SK-N-DZ (cell line): ENCODE results near the gene MTURN.
"Not testable (repeated sequence)": the region's sequence is repeated elsewhere in the genome, so short reads cannot be mapped to it uniquely, and the experiment has no call there.

Source experiments
- DNase-seq: peaks from one replicate; pipeline ENCODE4 v3.0.0-alpha.2; 2015; ENCODE audit warnings: low spot score

Gene MTURN

DNA sequence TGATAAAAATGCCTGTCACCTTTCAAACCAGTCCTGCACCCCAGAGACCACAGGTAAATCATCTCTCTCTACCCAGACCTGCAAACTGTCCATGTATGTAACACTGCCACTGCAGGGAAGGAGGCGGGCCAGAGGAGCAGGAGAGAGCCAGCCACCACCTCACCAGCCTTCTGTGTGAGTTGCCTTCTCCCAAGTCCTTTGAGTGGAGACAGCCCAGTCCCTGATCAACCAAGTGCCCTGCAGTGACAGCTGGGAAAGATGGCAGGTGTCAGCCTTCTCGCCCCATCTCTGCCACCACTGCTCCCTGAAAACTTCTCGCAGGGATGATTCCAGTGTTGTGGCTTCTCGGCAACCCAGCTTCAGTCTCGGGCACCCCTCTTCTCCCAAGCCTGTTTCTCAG, 42.4 kb downstream of the MTURN start:
- no peak for DNase-seq

DNA sequence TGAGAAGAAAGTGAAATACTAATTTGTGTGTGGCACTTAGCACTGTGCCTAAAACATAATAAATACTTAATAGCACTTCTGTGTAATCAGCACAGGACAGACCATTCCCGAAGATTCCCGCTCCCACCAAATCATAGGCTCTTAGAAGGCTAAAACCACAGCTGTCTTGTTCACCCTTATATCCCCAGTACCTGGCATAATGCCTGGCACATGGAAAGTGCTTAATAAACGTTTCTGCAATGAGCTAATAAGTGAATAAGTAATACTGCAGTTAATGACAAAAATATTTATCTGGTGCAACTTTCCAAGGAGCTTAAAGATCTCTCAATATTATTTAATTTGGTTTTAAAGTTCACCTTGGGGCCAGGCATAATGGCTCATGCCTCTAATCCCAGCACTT, 43.2 kb downstream of the MTURN start:
- DNase-seq: no peak

DNA sequence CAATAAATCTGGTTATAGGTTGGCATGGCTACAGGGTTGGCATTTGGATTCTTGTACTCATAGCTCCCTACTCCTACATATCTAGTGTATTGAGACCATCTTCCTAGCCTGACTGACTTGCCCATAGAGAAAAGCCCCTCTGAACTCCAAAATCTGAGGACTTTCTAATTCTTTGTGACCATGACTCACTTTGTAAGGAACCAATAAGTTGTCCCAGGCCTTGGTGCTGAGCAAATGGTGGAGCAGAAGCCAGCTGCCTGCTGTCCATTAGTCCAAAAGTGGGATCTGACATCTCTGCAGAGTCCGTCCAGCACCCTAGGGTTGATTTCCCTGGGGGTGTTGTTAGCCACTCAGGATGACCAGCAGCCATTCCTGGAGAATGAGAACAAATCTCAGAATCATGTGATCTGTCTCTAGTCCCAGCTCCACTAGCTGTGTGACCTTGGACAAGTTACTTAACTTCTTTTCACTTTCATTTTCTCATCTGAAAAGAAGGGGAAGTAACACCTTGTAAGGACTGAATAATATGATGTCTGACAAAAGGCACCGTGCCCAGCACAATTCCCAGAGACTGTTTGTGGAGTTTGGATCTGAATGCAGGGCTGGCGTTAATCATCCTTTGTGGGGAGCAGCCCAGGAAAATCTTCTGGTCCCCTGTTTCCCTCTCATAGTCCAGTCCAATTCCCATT, 44.1 kb downstream of the MTURN start:
- no peak for DNase-seq

DNA sequence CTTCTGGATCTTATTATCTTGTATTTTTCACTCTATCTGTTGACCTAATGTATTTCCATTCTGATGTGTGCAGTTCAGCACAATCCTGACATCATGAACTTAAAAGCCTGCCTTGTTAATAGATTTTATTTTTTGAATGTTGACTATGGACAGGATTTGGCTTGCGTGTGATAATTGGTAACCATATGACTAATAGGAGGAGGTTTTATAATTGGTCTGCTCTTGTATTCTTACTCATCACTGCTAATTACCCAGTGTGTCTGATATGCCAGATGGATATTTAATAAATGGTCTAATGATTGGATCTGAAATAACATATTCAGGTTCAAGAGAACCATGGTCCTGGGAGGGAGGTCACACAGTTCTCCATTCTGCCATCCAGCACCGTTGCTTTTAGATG, 45.9 kb downstream of the MTURN start:
- no peak for DNase-seq

DNA sequence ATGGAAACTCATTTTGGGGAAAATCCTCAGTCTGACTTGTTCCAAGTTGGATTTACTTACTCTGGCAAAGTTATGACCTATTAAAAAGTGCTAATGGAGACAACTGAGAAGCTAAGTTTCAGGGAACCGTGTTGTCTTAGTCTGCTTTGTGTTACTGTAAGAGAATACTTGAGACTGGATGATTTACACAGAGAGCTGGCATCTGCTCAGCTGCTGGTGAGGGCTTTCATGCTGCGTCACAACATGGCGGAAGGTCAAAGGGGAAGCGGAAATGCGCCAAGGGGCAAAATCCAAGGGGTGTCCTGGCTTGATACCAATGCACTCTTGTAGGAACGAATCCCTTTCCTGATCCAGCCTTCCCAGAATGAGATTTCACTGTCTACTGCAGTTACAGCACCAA, 46.4 kb downstream of the MTURN start:
- no peak for DNase-seq

DNA sequence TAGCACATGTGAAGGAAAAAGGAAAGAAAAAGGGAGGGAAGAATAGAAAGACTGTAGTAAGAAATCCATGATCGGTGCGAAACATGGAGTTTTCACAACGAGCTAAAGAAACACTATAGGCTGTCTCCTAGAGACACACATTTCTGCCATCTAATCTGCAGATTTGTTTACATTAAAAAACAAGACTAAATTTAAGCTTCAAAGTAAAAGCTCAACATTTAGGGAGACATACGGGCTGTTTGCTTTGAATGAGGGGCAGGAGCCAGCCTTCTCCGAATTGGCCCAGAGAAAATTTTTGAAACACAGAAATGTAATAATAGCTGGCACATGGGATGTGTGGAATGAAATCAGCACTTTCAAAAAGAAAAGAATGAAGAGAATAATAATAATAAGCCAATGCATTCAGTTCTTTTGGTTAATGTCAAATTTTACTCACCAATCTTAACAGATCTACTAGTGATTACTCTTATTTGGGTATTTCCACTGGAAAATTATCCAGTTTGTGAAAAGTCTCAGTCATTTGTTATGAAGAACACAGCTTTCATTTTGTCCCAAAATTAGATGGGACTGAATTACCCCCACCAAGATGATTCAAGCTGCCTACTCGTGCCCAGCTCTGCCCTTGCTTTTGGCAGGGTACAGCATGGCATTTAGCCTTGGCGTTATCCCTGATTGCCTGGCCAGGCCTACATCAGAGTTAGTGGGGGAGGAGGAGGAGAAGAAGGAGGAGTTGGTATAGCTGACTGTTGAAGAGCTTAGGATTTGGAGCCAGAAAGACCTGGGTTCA, 47.1 kb downstream of the MTURN start:
- DNase-seq: no peak

DNA sequence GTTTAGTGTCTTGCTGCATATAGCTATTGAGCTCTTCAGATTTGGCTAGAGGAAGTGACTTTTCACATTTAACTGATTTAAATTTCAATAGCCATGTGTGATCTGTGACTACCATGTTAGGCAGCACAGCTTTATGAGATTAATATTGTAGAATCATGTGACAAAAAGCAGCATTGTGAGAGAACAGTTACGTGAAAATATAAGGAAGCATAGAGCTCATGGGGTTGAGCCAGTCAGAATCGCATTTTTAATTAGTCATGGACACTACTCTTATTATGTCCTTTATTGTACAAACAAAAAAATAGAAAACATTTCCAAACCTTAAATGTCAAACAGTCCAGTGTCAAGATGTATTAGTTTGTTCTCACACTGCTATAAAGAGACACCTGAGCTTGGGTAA, 48.0 kb downstream of the MTURN start:
- no peak for DNase-seq

DNA sequence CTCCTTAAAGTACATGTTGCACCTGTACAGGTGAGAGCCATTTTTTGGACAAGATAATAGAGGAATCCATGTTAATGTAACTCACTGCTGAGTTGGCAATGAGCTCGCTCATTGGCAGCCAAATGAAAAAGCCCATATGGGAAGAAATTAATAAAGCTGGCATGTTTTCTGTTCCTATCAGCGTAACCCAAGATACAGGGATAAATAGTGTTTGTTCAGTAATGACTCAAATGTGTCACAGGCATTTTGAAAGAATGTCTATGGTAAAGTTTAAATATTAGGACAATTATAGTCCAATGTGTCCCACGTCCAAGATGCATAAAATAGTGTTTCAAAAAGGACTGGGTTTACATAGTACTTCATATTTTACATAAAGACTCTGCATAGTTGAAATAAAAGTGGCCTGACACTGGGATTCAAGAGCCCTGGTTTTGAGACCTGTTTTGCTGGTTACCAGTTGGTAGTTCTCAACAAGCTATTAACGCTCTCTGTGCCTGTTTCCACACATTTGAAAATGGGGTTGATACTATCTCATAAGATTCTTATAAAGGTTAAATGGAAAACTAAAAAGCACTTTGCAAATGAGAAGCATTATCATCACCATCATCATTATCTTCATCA, 49.1 kb downstream of the MTURN start:
- no peak for DNase-seq

DNA sequence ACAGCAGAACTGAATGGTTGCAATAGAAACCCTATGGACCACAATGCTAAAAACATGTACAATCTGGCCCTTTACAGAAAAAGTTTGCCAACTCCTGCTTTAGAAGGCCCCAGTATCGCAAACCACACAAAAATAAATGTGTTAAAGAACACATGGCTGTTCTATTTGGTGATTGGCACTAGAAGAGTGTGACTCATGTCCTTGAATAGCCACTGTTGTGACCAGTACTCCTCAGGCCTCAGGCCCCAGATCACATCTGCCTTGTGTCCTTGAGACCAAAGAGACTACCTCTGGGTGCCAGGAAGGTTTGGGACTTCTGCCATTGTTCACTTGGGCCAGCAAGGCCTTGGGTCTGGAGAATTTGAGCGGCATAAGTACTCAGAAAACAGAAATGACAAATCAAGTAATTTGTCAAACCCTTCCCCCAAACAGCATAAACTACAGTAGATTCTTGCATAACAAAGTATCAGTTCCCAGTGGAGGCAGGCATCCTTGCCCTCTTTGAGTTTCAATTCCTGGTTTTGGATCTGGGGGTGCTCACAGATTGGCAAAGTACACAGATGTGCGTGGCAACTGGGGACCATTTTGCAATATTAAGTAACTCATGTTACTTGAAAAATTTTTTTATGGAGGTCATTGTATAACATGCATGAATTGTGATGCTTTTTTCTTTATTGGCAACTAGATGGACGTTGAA, 50.2 kb downstream of the MTURN start:
- DNase-seq: no peak

DNA sequence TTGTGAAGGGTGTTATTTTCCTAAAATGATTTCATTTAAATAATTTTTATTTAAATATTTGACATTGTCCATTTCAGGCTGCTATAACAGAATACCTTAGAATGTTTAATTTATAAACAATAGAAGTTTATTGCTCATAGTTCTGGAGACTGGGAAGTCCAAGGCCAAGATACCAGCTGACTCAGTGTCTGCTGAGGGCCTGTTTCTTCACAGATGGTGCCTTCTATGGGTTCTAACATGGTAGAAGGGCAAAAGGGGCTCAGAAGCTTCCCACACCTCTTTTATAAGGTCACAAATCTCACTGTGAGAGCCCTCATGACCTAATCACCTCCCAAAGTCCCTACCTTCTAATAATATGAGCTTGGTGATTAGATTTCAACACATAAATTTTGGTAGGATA, 50.7 kb downstream of the MTURN start:
- no peak for DNase-seq

DNA sequence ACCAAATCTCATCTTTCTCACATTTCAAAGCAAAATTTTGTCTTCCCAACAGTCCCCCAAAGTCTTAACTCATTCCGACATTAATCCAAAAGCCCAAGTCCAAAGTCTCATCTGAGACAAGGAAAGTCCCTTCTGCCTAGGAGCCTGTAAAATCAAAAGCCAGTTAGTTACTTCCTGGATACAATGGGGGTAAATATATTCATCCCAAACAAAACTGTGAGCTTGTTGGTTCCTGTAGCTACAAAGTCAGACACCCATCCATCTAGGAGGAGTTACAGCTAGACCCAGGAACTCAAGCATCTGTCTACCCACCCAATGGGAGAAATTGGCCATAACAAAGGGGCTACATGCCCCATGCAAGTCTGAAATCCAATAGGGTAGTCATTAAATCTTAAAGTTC, 51.9 kb downstream of the MTURN start:
- no peak for DNase-seq

DNA sequence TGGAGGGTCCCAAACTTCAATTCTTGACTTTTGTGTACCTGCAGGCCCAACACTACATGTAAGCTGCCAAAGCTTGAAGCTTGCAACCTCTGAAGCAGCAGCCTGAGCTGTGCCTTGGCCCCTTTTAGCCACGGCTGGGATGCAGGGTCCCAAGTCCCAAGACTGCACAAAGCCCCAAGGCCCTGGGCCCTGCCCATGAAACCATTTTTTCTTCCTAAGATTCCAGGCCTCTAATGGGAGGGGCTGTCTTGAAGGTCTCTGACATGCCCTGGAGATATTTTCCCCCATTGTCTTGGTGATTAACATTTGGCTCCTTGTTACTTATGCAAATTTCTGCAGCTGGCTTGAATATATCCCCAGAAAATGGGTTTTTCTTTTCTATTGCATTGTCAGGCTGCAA, 52.7 kb downstream of the MTURN start:
- DNase-seq: no peak

DNA sequence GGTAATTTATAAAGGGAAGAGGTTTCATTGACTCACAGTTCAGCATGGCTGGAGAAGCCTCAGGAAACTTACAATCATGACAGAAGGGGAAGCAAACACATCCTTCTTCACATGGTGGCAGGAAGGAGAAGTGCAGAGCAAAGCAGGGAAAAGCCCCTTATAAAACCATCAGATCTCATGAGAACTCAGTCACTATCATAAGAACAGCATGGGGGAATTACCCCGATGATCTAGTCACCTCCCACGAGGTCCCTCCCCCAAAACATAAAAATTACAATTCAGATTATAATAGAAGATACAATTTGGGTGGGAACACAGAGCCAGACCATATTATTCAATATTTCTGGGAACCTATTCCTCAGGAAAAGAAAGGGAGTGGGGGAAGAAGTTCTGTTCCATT, 53.6 kb downstream of the MTURN start:
- not testable (repeated sequence) for DNase-seq

DNA sequence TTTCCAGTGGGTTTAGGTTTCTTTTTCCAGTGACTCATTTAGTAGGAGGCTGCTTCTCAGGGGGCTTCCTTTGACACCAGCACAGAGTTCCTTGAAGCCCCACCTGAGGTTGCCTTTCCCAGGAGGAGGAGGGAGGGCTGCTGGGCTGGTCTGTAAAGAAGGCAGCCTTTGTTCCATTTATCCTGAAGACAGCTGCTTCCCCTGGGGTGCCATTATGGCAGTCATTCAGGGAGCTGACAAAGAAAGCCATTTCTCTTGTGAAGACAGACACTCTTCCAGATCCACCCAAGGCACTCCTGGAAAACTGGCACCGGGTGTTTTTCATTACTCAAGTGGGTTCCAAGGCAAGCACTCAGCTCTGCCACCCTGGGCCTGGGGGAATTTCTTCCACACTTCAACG, 54.0 kb downstream of the MTURN start:
- DNase-seq: no peak

DNA sequence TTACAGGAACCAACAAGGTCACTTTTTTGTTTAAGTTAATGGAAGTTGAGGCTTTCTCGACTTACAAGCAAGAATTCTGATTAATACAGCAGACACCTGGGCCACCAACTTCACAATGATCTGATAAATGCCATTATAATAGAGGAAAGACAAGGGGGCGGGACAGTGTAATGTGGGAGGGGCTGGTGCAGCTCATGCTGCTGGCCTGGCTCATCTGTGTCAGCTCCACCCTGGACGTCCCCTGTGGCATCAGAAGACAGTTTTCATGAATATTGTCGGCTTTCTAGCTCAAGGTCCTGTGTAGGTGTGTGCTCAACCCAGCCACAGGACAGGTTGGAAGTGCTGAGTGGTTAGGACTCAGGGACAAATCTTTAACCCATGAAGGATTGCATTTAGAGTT, 57.0 kb downstream of the MTURN start:
- DNase-seq: no peak

DNA sequence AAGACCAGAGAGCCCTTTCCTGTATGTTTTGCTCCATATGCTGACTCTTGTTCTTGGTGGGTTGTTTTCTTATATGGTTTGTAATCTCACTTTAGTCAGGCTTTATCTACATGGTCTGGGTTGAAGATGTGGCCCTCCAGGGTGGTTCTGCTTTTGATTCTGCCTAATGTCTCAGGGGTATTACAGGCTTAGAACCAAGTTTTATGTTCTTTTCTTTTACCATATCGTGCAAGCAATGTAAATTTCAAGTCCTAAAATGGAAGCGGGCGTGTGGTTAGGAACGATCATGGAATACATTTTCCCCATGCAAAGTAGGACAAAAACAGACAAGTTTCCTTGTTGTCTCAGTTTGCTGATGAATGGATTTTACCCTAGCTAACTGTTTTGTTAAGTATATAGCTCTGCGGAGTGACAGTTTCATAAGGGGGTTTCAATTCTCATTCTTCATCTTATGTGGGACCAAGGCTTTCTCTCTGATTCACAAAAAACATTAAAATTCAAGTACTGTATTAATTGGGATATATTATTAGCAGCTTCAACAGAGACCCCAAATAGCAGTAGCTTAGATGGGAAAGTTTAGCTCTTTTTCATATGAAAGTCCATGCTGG, 58.7 kb downstream of the MTURN start:
- DNase-seq: no peak

DNA sequence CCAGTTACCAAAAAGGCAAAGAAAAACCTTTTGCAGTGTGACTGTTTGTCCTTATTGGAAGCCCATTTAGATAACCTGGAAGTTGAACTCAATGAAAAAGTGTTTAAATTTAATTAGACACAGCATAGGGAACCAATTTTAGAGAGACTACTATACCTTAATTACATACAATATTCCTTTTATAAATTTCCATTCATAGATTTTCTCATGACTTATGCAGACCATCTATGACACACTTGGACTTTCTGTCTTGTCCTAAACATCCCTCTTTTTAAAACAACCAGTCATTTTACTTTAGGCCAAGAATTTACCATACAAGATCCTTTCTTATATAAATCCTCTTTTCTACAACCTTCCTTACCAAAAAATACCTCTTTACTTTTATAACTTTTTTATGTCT, 61.6 kb downstream of the MTURN start:
- DNase-seq: no peak

DNA sequence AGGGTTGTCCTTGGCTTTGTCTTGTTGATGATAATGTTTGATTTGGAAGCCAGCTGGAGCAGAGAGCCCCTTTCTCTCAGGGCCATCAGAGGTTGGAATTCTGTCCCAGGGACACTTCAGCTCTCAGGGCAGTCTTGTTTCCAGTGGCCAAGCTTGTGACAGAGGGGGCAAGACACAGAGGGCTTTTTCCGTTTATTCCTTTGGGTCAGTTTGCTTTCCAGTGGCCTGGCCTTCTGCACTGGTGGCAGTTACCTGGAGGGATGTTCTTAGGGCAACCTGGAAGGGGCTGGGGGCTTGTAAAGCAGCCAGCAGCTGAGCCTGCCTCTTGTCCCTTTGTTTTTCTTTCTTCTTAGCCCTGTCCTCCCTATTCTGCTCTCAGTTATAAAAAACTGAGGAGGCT, 62.7 kb downstream of the MTURN start:
- DNase-seq: no peak

DNA sequence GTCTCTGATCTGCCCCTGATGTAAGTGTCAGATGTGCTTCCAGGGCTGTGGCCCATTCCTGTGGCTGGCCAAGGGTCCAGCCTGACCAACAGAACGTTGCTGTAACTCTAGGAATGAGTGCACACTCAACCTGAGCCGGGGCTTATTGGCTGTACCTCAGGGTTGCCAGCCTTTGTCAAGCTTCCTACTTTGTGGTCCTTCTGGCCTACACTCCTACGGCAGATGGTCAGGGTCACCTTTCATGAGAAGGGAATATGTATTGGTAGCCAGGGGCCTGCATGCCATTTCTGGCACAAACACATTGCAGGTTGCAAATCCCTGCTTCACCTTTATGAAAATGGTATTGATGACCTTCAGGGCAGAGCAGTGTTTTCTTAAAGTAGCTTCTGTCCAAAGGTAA, 64.5 kb downstream of the MTURN start:
- DNase-seq: no peak

DNA sequence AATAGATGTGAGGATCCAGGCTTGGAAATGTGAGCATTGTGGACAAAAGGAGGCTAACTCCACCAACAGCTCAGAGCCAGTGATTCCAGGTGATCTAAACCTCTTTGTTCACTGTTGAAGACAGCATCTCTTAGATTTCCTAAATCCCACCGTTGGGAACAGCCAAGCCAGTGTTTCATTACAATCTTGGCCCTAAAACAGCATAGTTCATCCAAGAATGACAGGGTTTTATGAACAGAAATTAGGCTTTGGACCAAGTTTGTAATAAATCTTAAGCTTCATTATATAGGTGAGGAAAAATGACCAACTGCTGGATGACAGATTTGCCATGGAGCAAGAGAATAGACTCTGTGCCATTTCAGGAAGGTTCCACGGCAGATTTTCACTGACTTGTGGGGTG, 65.8 kb downstream of the MTURN start:
- no peak for DNase-seq

DNA sequence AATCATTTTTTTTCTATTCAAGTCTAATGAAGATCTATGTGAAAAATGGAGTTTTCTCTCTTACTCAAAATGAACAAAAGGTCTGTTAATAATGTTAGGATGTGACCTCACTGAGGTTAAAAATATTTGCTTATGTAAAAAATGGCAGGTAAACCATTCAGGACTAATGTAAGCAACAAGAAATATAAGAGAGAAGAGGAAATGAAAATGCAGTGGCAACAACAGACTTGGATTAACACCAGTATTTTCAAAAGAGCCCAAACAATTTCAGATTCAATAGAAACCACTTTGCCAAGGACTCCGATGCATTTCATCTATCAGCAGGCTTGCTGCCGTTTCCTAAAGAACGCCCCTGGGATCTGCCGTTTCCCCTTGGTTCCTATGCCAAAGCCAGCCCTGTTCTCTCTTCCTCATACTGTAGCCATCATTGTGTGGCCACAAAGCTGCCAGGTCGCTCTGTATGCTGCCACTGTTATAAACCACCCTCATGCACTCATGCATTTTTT, 66.4 kb downstream of the MTURN start:
- DNase-seq: no peak

DNA sequence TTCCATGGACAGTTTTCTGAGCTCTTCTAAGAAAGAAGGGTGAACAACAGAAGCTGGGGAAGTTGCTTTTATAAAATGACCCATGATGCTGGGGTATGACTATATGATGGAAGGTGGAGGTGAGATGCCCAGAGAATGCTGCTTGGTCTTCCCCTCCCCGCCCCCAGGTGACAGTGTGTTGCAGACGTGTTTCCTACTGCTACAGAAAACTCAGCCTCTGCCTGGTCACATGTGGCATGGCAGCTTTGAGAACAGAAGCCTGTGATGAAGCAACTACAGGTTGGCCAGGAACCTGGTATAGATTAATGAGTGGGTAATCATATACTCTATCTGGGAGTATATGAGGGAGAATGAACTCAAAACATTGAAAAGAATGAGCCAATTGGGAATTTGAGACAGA, 67.1 kb downstream of the MTURN start:
- DNase-seq: no peak
